ENCODE results near the gene ZFHX3. TPM values are rescaled to one million over a fixed set of nuclear protein-coding genes. Genes with fewer than 3 reads are reported as not detected.

The ZFHX3 gene
- total RNA-seq, 4 donors from 2014 or later: 19.7 to 70.4 (median 34.6) TPM

DNA sequence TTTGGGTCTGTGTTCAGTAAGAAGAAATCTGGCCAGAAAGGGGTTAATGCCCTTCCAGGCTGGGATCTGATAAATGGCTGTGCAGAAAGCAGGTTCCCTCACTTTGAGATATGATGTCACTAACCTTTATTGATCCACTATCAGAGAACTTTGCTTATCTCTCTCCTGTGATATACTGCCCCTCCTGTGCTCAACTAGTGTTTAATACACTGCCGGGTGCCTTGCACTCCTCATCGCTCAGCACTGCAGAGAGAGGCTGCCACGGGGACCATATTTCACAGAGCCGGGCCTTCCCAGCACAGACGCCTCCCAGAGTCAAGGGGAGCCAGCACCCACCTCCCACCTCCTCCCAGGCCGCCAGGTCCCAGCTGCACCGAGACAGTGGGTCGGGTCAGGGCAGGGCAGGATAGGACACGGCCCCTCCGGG lies 20.2 kb downstream of the ZFHX3 start:
- TF ChIP-seq, protein P1, sequence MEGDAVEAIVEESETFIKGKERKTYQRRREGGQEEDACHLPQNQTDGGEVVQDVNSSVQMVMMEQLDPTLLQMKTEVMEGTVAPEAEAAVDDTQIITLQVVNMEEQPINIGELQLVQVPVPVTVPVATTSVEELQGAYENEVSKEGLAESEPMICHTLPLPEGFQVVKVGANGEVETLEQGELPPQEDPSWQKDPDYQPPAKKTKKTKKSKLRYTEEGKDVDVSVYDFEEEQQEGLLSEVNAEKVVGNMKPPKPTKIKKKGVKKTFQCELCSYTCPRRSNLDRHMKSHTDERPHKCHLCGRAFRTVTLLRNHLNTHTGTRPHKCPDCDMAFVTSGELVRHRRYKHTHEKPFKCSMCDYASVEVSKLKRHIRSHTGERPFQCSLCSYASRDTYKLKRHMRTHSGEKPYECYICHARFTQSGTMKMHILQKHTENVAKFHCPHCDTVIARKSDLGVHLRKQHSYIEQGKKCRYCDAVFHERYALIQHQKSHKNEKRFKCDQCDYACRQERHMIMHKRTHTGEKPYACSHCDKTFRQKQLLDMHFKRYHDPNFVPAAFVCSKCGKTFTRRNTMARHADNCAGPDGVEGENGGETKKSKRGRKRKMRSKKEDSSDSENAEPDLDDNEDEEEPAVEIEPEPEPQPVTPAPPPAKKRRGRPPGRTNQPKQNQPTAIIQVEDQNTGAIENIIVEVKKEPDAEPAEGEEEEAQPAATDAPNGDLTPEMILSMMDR (IDR thresholded peaks at IDR 0.05; ENCODE audit: low read depth): no peak

DNA sequence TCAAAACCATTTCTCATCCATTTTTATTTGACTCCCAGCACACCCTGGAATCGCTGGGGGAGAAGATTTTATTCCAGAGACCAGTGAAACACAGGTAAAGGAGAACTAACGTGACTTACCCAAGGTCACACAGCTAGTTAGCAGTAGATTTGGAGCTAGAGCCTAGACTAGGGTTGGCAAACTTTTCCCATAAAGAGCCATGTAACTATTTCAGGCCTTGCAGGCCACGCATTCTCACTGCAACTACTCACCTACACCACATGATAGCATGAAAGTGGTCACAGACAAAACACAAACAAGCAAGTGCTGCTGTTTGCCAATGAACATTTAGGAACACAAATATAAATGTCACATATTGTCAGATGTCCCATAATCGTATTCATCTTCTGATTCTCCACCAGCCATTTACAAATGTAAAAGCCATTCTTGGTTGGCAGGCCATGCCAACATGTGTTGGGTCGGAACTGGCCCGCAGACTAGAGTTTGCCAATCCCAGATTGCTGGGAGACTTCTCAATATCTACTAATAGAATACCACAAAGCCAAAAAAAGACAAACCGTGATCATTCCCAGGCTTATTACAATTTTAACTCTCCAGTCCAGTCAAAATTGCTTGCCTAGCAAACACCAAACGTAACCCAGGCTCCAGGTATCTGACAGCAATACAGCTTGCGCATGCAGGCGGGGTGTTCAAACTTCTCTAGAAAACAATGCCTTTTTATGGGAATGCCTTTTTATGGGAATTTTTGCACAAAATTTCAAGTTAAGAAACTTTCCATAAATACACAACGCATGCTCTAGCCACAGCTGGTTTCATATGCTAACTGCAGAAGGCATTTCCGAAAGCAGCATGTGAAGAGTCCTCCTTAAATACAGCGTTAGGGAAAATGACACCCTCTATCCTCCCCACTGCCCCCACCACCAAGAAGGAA lies 20.9 kb downstream of the ZFHX3 start:
- TF ChIP-seq, protein P1 (IDR thresholded peaks at IDR 0.05; ENCODE audit: low read depth): no peak

DNA sequence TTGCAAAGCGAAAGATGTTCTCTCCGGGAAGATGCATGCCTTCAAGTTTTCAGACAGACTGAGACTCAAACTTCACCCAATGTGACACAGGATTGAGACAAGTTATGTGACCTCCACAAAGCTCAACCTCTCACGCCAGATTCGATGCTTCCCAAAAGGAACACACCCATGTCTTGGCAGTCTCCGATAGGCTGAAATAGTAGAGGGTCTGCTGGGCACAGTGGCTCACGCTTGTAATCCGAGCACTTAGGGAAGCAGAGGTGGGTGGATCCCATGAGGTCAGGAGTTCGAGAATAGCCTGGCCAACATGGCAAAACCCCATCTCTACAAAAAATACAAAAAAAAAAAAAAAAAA lies 22.1 kb downstream of the ZFHX3 start:
- TF ChIP-seq, protein P1 (IDR thresholded peaks at IDR 0.05; ENCODE audit: low read depth): no peak

DNA sequence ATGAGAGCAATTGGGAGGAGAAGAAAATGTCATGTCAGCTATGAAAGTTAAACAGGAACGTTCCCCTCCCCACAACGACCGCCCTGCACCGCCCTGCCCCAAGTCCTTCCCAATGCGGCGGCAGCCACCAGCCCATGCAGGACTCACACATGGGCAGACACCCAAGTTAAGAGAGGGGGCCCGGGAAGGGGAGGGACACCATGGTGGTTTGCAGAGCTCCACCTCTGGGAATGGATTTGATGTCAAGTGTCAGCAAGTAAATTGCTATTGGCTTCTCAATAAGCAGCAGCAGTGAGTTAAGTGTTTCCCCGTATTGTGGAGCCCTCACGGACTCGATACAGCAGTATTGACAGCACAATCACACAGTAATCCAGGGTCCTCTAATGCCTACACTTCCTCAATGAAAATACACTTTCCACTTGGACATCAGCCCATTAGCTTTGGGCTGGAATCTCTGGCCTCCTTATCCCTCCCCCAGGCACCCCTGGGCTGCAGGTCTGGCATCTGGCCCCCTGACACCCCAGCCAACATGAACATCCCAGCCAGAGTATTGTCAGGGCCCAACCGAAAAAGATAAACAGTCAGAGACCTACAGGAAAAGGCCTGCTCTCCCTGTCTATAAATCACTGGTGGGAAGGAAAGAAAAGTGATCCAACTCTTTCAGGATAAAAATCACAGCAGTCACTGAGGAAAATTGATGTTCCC lies 22.6 kb downstream of the ZFHX3 start:
- TF ChIP-seq, protein P1 (IDR thresholded peaks at IDR 0.05; ENCODE audit: low read depth): no peak

DNA sequence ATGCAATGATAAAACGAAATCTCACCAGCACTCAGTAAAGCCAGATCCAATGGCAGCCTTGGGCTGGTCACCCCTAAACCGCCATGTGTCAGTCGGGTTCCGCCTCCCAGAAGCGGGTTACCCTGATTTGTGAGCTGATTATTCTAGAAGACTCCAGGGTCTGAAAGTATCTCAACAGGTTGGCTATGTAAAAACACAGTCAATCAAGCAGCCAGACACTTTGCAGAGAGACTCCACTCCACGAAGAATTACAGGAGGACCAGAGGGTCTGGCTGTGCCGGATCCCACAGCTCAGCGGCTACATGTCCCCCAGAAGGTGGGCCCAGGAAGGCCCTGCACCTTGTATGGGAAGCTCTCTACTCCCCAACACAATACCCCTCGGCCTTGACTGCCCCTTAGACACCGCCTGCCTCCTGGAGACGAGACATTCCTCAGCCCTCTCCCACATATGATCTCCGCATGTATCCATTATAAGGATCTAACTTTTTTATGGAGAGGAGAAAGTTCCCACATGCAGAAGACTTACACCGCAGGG lies 23.3 kb downstream of the ZFHX3 start:
- TF ChIP-seq, protein P1 (IDR thresholded peaks at IDR 0.05; ENCODE audit: low read depth): no peak

DNA sequence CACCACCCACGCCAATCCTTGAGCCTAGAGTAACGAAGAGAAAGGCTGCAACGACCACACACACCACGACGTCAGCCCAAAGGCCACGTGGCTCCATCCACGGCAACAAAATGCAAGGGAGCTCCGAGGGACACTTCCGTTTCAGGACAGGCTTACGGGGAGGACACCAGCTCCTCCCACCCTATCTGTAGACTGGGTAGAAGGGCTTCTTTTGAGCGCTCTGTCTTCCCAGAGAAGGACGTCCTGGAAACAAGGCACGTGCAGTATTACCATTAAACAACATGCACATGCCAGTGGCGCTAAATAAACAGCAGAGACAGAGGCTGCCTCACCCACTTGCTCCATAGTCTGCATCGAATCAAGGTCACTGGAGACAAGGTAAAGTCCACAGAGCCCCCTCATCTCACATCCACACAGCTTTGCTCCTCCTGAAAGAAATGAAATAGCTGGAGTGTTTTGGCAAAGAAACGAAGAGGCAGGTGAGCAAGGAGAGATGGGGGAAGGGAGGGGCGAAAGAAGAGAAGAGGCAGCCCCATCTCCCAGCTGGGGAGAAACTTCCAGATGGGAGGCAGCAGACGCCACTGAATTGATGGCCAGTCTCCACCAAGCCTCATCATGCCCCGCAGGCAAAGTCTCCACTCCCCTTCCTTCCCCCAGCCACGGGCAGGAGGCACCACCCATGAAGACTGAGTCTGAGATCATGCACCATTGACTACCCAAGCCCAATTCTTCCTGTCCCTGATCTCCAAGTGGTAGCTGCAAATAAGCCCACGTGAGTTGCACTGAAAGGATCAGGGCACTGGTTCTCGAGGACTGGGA lies 24.0 kb downstream of the ZFHX3 start:
- TF ChIP-seq, protein P1 (IDR thresholded peaks at IDR 0.05; ENCODE audit: low read depth): no peak
